ENCODE data around the gene CDK18. TPM values are rescaled to one million over a fixed set of nuclear protein-coding genes. Genes with fewer than 3 reads are reported as not detected.
"Not testable (repeated sequence)": the region's sequence is repeated elsewhere in the genome, so short reads cannot be mapped to it uniquely, and the experiment has no call there.

Gene CDK18
- total and polyA plus RNA-seq, 12 donors, result 41.4 to 199 (median 159) TPM

DNA sequence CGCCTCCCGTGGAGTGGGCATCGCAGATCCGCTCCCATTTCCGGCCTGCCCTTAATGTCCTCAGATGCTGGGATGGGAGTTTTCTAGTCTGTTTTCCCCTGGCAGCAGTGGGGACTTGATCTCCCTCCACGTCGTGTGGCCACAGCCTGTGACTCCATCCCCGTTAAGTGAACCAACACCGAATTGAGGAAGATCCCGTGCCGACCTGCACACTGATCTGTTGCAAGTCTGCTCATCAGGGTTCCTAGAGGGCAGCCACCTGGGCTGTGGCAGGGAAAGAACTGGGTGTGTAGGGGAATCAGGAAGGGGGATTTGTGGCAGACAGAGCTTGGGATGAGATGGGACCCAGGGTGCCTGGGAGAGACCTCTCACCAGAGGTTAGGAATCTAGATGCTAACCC lies 23.3 kb upstream of the CDK18 start:
- Histone ChIP-seq H3K4me1 (peaks cover 0 to 16% (median 6%) of the 10 kb centered on the region in 9 donors), H3K36me3 (no peaks in the 10 kb centered on the region), H3K4me3 (no peak overlapping the region), H3K9me3 (peaks cover 0 to 2% (median 0%) of the 10 kb centered on the region in 11 donors), H3K27me3 (peaks cover 0 to 64% (median 29%) of the 10 kb centered on the region in 7 donors), H3K27ac (peak overlapping the region in 1 of 10 donors; percentile 8)
- whole genome bisulfite sequencing, 2 donors, result 59 to 65% methylated on average over 11 of the region's 11 CpGs
- DNase-seq (no peak), ATAC-seq (no peak)
- TF ChIP-seq, protein P1, sequence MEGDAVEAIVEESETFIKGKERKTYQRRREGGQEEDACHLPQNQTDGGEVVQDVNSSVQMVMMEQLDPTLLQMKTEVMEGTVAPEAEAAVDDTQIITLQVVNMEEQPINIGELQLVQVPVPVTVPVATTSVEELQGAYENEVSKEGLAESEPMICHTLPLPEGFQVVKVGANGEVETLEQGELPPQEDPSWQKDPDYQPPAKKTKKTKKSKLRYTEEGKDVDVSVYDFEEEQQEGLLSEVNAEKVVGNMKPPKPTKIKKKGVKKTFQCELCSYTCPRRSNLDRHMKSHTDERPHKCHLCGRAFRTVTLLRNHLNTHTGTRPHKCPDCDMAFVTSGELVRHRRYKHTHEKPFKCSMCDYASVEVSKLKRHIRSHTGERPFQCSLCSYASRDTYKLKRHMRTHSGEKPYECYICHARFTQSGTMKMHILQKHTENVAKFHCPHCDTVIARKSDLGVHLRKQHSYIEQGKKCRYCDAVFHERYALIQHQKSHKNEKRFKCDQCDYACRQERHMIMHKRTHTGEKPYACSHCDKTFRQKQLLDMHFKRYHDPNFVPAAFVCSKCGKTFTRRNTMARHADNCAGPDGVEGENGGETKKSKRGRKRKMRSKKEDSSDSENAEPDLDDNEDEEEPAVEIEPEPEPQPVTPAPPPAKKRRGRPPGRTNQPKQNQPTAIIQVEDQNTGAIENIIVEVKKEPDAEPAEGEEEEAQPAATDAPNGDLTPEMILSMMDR (IDR thresholded peaks at IDR 0.05), result no peak
- intact Hi-C loops (cut with DNase I), result loop anchor here in 7 of 10 donors (5.0 to 10.0 kb wide), 6 partner anchors 39 to 206 kb away; partner anchors contain the start of gene KLHDC8A (in 2 of the 7)

DNA sequence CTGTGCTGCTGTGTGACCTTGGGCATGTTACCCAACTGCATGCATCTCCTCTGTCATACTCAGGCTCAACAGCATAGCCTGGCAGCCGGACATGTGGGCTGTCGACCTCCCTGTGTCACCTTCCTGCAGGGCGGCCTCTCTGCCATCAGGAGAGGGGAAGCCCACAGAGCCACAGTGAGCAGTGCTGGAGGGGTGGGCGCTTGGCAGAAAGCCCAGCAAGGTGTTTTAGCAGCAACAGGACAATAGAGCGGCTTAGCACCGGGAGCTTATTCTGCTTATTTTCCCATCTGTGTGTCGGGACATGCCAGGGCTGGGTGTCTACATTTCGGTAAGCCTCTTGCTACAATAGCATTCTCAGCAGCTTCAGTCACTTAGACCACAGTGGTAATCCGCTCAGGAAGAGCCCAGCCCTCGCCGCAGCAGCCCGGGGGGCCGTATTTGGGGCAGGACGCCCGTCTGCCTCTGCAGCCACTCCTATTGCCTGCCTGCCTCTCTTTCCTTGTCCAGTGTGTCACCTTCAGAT lies 22.8 kb upstream of the CDK18 start:
- Histone ChIP-seq H3K36me3 (no peaks in the 10 kb centered on the region), H3K27me3 (peaks cover 0 to 64% (median 29%) of the 10 kb centered on the region in 7 donors), H3K9me3 (no peaks in the 10 kb centered on the region), H3K27ac (peak overlapping the region in 1 of 10 donors; percentile 8), H3K4me3 (no peak overlapping the region), H3K4me1 (peaks cover 0 to 16% (median 6%) of the 10 kb centered on the region in 9 donors)
- intact Hi-C loops (cut with DNase I), result loop anchor here in 7 of 10 donors (5.0 to 10.0 kb wide), 6 partner anchors 39 to 207 kb away; partner anchors contain the start of gene KLHDC8A (in 2 of the 7)
- no peak for ATAC-seq
- 59 to 61% methylated on average over 15 of the region's 15 CpGs for WGBS, 2 donors
- DNase-seq, result no peak
- TF ChIP-seq, protein P1 (IDR thresholded peaks at IDR 0.05), result no peak

DNA sequence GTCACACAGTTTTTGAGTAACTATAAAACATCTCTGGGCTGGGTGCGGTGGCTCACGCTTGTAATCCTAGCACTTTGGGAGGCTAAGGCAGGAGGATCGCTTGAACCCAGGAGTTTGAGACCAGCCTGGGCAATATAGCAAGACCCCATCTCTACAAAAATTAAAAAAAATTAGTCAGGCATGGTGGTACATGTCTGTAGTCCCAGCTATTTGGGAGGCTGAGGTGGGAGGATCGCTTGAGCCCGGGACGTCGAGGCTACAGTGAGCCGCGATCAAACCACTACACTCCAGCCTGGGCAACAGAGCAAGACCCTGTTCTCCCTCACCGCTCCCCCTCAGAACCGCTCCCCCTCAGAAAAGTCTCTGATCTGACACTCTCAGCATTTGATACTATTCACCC lies 21.9 kb upstream of the CDK18 start:
- H3K9me3 ChIP-seq, H3K4me3 ChIP-seq, H3K27ac ChIP-seq, ATAC-seq, H3K36me3 ChIP-seq, DNase-seq: not testable (repeated sequence)
- 90 to 95% methylated on average over 11 of the region's 11 CpGs for WGBS, 2 donors
- H3K4me1 ChIP-seq, result peaks cover 0 to 12% (median 6%) of the 10 kb centered on the region in 9 donors
- intact Hi-C loops (cut with DNase I), result loop anchor here in 7 of 10 donors (5.0 to 10.0 kb wide), 6 partner anchors 40 to 208 kb away; partner anchors contain the start of gene KLHDC8A (in 2 of the 7)
- peaks cover 0 to 63% (median 29%) of the 10 kb centered on the region in 7 donors for H3K27me3 ChIP-seq

DNA sequence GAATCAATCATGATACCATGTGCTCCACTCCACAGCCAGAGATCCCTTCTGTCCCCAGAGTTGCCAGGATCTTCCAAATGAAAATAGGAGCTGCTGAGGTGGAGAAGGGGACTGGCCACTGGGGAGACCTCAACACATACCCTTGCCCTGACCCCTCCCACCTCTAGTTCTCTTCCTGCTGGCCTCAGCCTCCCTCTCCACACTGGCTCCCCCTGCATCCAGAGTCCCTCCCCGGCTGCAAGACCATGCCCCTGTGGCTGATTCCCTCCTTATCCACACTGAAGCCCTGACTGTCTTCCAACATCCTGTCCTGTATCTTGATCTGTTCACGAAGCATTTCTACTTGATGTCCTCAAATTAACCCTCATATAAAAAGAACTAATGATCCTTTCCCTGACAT lies 21.1 kb upstream of the CDK18 start:
- Histone ChIP-seq H3K27me3 (peaks cover 0 to 55% (median 30%) of the 10 kb centered on the region in 7 donors), H3K36me3 (no peaks in the 10 kb centered on the region), H3K9me3 (no peaks in the 10 kb centered on the region), H3K4me3 (no peak overlapping the region), H3K27ac (no peak overlapping the region), H3K4me1 (peaks cover 0 to 7% (median 0%) of the 10 kb centered on the region in 9 donors)
- no peak for DNase-seq
- ATAC-seq, result no peak
- 33 to 44% methylated on average over 2 of the region's 2 CpGs for WGBS, 2 donors
- intact Hi-C loops (cut with DNase I), result loop anchor here in 7 of 10 donors (5.0 to 10.0 kb wide), 6 partner anchors 41 to 209 kb away; partner anchors contain the start of gene KLHDC8A (in 2 of the 7)
- TF ChIP-seq, protein P1 (IDR thresholded peaks at IDR 0.05), result no peak
